Measurements from ENCODE around the gene BPIFB2.

Gene BPIFB2

DNA sequence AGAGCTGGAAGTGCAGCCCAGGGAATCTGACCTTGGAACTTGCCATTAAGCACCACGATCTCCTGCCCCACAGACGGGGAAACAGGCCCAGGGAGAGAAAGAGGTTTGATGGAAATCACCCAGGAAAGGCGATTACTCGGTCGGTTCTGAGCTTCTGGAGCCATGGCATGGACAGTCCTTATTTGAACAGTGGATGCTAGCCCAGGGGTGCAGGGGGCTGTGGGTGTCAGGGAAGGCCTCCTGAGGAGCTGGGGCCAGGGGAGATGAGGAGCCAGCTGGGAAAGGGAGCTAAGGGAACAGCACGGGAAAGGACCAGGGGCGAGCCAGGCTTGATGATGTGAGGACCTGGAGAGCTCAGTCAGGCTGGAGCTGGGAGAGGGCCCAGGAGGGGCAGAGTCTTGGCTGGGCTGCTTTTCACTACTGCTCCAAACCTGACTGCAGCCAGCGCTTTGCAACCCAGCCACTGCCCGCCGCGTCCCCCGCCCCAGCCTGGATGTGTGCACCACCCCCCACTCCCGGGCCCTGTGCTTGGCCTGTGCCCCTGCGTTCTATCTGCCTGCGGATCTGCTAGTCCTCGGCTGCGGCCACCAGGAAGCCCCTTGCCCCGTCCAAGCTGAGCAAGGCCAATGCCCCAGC lies 21.1 kb upstream of the BPIFB2 start:
- no peak for DNase-seq

GRCh38 chr20:32987044-32987825 lies 20.3 kb upstream of the BPIFB2 start:
- no peak for DNase-seq

DNA sequence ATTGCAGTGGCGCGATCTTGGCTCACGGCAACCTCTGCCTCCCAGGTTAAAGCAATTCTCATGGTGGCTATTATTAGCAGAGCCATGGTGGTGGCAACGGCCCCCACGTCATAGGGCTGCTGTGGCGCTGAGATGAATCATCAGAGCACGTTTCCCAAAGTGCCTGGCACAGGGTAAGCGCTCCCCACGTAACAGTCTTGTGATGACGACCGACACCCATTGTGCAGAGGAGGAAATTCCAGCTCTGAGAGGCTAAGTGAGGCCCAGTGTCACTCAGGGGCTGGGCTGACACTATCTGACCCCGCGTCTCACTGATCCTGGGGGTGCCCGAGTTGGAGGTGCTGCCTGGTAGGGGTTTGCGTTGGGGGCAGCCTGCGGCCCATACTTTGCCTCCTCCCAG lies 19.5 kb upstream of the BPIFB2 start:
- no peak for DNase-seq

GRCh38 chr20:32989507-32990283 lies 17.8 kb upstream of the BPIFB2 start:
- no peak for DNase-seq

DNA sequence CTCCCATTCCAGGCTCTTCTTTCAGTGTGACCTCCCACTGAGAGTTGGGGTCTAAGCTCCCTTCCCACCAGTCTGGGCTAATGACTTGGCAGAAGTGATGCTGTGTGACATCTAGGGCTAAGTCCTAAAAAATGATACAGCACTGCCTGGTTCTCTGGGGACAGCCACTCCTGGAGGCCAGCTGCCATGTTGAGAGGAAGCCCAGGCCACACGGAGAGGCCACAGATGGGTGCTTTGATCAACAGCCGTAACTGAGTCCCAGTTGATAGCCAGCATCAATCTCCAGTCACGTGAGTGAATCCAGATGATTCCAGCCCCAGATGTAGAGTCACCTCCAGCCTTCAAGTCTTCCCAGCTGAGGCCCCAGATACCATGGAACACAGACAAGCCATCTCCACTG lies 17.1 kb upstream of the BPIFB2 start:
- no peak for DNase-seq

DNA sequence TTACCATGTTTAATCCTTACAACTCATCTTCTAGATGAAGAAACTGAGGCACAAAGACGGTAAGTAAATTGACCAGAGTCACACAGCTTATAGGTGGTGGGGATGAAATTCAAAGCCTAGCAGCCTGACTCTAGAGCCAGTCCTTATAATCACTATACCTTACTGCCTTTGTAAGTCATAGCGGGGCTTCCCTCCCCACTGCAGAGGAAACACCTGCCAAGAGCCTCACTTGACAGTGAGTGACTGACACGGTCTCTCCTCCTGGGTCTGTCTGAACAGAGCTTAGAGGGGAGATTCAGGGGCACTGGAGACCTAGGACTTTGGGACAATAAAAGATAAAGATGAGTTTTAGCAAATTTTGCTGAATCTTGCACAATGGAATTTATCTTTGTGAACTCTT lies 16.1 kb upstream of the BPIFB2 start:
- DNase-seq: no peak

DNA sequence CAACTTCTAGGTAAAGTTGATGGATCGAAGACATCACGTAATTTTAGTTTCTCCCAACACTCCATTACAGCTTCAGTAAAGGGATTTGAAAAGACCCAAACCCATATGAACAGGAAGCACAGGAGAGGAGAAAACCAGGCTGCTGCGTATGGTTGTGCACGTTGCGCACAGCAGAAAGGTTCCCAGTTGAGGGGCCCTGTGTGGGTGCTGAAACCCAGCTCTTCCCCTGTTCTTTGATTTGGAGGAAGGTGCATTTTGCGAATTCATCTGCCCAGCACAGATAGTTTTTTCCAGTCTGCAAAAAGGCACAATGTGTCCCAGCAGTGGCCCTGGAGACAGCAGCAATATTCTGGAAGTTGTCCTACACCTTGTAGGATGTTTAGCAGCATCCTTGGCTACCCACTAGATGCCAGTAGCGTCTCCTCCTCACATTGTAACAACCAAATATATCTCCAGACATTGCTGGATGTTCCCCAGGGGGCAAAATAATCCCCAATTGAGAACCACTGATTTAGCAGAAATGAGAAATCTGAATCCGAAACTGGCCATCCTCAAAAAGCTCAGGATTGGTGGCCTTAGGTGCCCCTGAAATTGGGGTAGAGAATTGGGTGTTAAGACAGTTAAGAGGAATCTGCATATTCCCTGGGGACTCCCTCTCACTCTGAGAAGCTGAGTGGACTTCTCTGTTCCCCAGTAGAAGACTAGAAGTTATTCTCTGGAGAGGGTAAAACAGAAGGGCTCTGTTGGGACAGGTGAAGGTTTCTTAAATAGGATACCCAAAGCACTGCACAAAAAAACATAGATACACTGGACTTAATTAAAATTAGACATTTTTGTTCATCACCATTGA lies 15.5 kb upstream of the BPIFB2 start:
- no peak for DNase-seq

DNA sequence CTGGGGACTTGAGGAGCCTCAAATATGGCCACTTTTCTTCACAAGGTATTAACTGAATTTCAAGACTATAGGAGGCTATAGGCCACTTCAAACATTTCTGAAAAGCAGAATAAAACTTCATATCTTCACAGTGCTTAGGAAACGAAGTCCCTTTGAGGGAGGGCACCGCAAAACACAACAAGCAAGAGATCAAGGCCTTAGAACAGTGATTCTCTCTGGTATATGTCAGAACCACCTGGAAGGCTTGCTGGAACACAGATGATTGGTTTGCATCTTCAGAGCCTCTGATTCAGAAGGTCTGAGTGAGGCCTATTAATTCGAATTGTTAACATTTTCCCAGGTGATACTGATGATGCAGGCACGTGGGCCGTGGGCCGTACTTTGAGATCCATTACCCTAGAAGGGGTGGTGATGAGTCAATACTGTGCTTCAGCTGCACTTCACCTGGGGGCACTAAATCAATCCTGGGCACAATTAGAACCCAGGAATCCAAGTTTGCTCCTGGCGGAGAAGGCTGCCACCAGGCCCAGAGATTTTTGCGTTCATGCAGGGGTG lies 13.9 kb upstream of the BPIFB2 start:
- DNase-seq: no peak

GRCh38 chr20:32995802-32996201 lies 11.7 kb upstream of the BPIFB2 start:
- no peak for DNase-seq

DNA sequence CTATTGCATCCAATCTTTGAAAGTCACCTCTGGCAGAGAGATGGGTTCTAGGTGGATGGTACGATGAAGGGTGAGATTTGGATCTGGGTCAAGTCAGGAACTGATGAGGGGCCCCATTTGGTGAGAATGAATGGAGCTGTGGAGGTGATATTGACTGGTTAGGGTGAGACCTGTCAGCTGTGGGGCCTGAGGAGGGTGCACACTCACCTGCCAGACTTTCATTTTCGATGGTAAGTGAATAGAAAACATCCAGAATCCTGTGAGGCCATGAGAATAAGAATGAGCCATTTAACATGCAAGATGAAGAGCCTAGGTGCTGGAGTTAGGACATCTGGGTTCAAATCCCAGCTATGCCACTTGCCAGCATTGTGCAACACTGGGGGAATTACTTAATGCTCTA lies 10.1 kb upstream of the BPIFB2 start:
- DNase-seq: no peak

- DNase-seq: no peak
Observed at GRCh38 chr20:32999603-33000250, 7.8 kb upstream of the BPIFB2 start.

DNA sequence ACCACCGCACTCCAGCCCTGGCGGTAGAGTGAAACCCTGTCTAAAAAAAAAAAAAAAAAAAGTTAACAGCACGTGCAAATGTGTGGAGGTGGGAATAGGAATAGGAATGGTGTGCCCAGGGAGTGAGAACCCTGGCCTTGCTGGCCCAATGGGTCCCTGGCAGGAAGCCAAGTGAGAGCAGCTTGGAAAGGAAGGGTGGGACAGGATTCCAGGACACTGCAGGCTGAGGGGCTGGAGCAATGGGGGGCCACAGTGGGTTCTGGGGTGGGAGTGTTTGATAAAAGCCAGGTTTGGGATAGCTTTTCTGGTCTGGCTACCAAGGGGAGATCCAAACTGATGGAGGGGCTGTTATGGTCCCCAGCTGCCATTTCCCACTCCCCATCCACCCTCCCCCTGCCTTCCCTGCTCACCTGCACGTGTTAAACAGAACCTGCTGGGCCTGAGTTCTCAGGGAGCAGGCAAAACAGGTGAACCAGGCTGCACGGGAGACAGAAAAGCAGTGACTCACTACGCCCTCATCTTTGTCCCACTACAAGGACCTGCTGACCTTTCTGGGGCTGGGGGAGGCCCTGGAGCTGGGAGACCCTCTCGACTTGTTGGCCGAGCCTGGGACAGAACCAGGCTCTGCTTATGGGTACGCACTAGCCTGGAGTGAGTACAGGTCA lies 6.6 kb upstream of the BPIFB2 start:
- DNase-seq: no peak

DNA sequence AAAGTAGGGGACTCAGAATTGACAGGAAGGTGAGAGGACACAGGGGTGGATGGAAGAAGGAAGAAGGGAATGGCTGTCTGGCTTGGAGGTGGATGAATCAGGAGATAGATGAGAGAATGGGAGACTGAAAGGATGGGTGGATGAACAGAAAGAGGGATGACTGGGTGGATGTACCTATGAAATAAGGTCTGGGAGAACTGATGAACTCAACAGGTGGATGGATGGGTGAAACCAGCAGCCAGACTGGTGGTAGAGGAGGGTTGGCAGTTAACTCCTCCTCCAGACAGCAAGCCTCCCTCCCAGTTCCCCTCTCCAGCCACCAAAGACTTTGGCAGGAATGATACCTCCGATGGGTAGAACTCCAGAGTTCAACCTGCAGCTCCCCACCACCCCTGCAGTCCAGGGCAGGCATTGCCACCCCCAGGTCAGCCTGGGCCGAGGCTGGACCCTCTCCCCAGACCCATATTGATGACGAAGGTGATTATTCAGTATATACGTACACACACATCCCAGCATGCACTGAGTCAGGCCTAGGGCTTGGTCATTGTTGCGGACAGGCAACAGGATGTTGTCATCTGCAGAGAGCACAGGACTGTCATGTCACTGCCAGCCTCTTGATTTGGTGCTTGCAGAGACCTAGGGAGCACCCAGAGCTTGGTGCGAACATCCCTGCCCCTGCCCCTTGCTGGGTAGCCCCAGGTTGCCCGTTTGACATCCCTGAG lies 5.3 kb upstream of the BPIFB2 start:
- no peak for DNase-seq

DNA sequence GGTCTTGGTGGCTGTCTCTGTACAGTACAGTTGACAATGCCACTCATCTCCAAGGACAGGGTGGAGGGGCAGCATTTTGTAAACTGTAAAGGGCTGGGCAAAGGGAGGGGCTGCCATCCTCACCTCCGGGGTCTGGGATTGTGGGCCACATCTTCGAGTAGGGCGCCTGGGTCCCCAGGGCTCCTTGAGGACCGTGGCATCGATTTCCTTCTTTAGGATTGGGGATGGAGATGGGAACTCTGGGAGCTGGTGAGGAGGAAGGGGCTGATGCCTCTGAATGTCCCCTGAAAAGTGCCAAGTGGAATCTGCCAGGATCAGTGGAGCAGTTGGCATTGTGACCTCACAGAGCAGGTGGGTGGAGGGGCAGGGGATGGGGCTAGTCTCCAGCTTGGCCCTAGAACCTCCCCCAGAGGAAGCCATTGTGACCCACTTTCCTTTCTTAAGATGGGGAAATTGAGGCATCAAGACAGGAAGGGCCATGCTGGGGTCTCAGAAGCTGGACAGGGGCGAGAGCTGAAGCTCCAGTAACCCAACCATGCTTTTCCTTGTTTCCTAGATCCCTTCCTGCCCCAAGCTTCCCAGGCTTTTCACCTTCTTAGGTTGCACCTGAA lies 3.3 kb upstream of the BPIFB2 start, which contains the start of gene SUN5:
Gene SUN5, minus strand, starts transcription at position 293 of the 611 bp plus-strand sequence. Its CDS starts 93 bp downstream, at position 200.
- DNase-seq: no peak

GRCh38 chr20:33005132-33005566 lies 2.4 kb upstream of the BPIFB2 start:
- no peak for DNase-seq

- DNase-seq: no peak
Observed at GRCh38 chr20:33005908-33006775, 1.4 kb upstream of the BPIFB2 start.

DNA sequence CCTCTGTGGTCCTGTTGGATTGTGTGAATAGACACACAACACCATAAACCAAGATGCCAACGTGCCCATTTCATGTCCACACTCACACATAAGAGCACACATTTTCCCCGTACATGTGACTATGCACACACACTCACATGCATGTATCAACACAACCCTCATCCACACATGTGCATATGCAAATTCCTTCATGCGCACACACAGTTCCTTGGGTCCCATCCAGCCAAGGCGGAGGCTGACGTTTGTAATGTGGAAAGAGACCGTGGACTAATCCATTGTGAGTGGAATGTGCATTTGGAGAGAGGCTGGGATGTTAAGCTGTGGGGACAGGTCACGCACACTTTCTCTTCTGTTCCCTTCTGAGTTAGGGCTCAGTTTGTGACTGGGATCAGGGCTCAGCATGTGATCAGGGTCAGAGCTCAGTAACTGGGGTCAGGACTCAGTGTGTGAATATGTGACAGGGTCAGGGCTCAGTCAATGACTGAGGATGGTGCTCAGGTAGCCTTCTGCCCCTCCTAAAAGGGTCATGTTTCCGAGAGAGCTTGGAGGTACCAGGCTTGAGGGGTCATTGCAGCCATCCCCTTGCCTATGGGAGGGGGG lies 628 bp upstream of the BPIFB2 start:
- no peak for DNase-seq

GRCh38 chr20:33008336-33009213 lies 1.1 kb downstream of the BPIFB2 start:
- no peak for DNase-seq
